H1 (cell line): ENCODE results near the gene FAM13C. TPM values are rescaled to one million over a fixed set of nuclear protein-coding genes. Genes with fewer than 3 reads are reported as not detected.

Experiments
- CTCF ChIA-PET: fragments of 300-600 bp; sonication (Branson Sonifier 250); formaldehyde crosslinking; loops from one replicate; lab custom pipeline; 2021; ENCODE audit not compliant: partially characterized antibody; lab: Charles Lee
- POLR2A ChIA-PET: fragments of 300-600 bp; sonication (Branson Sonifier 250); formaldehyde crosslinking; loops from one replicate; lab custom pipeline; 2021; ENCODE audit warnings: inconsistent platforms; ENCODE audit not compliant: partially characterized antibody; lab: Charles Lee
- DNase-seq, 2 experiments: peaks; one replicate each; pipeline versions ENCODE4 v3.0.0 to v3.0.0-alpha.2; 2010 to 2022; ENCODE audit warnings: low spot score in 2 of 2, low read depth in 1 of 2, mixed read lengths in 1 of 2
- FAIRE-seq: peaks from 2 replicates; lab custom pipeline; 2011; peaks lifted over from hg19 to GRCh38; lab: Jason Lieb, UNC
- H2AFZ ChIP-seq: 2 replicates; pipeline ENCODE4 v1.8.1; 2012; ENCODE audit warnings: low read length, inconsistent platforms
- H2AK5ac ChIP-seq: 2 replicates; pipeline ENCODE4 v1.6.1; 2013; ENCODE audit warnings: low read depth, low read length
- H2BK120ac ChIP-seq: replicated peaks from 2 replicates; pipeline ENCODE3; 2013; ENCODE audit warnings: low read depth, low read length, inconsistent platforms
- H2BK12ac ChIP-seq: 2 replicates; pipeline ENCODE4 v1.6.1; 2013; ENCODE audit warnings: low read depth, low read length
- H2BK15ac ChIP-seq: 2 replicates; pipeline ENCODE4 v1.6.1; 2013; ENCODE audit warnings: low read length
- H2BK20ac ChIP-seq: 2 replicates; pipeline ENCODE4 v1.6.1; 2013; ENCODE audit warnings: low read length
- H2BK5ac ChIP-seq: 2 replicates; pipeline ENCODE4 v1.6.1; 2013; ENCODE audit warnings: low read depth, low read length
- H3K14ac ChIP-seq: 2 replicates; pipeline ENCODE4 v1.6.1; 2013; ENCODE audit warnings: inconsistent platforms; ENCODE audit not compliant: insufficient read length
- H3K18ac ChIP-seq: 2 replicates; pipeline ENCODE4 v1.6.1; 2013; ENCODE audit warnings: low read length; ENCODE audit errors: extremely low read depth
- H3K23ac ChIP-seq: 2 replicates; pipeline ENCODE4 v1.6.1; 2013; ENCODE audit warnings: inconsistent platforms; ENCODE audit not compliant: insufficient read length
- H3K23me2 ChIP-seq: 2 replicates; pipeline ENCODE4 v1.6.1; 2013; ENCODE audit warnings: low read depth, low read length
- H3K27ac ChIP-seq: 2 replicates; pipeline ENCODE4 v1.6.1; 2011; ENCODE audit warnings: low read depth, low read length, inconsistent platforms
- H3K27me3 ChIP-seq, 4 experiments: replicated peaks in 1 of 4; 1 replicate in 1 of 4; 2 replicates in 3 of 4; pipeline versions ENCODE4 v1.6.1 to v1.8.1; 2011 to 2013; ENCODE audit warnings: low read length in 3 of 4, mild to moderate bottlenecking in 3 of 4, inconsistent platforms in 2 of 4, mixed read lengths in 2 of 4, moderate library complexity in 1 of 4; ENCODE audit not compliant: control insufficient read depth in 3 of 4, insufficient read depth in 3 of 4; ENCODE audit errors: extremely low read depth in 1 of 4
- H3K36me3 ChIP-seq, 4 experiments: 2 replicates each; pipeline versions ENCODE4 v1.6.1 to v1.8.1; 2011 to 2013; ENCODE audit warnings: mild to moderate bottlenecking in 4 of 4, low read length in 3 of 4, moderate library complexity in 2 of 4, control low read depth in 1 of 4, inconsistent platforms in 1 of 4; ENCODE audit not compliant: insufficient read depth in 4 of 4, control insufficient read depth in 2 of 4
- H3K4ac ChIP-seq: replicated peaks from 2 replicates; pipeline ENCODE3; 2013; ENCODE audit warnings: low read length, low read depth, mixed read lengths, inconsistent platforms; ENCODE audit not compliant: insufficient read length
- H3K4me1 ChIP-seq, 4 experiments: replicated peaks in 1 of 4; 1 replicate in 1 of 4; 2 replicates in 3 of 4; pipeline versions ENCODE4 v1.6.1 to v1.8.1; 2011 to 2013; ENCODE audit warnings: low read length in 3 of 4, inconsistent platforms in 2 of 4, mixed read lengths in 1 of 4; ENCODE audit not compliant: insufficient read depth in 4 of 4, control insufficient read depth in 3 of 4
- H3K4me2 ChIP-seq, 2 experiments: 2 replicates each; pipeline versions ENCODE4 v1.6.1 to v1.8.1; 2011 to 2013; ENCODE audit warnings: low read depth in 2 of 2, low read length in 2 of 2, control low read depth in 1 of 2, inconsistent platforms in 1 of 2, mild to moderate bottlenecking in 1 of 2; ENCODE audit not compliant: insufficient read depth in 1 of 2
- H3K4me3 ChIP-seq, 4 experiments: fragments of 200-600, 300-600 bp in 1 of 4; sonication (generic), shearing (Covaris generic), sonication (Bioruptor Twin) in 1 of 4; 2 replicates each; pipeline versions ENCODE4 v1.5.1 to v1.8.1; 2011 to 2016; ENCODE audit warnings: low read length in 4 of 4, low read depth in 3 of 4, control low read depth in 2 of 4, inconsistent platforms in 2 of 4, mild to moderate bottlenecking in 2 of 4, mixed read lengths in 1 of 4, moderate library complexity in 1 of 4; ENCODE audit not compliant: insufficient read depth in 2 of 4; ENCODE audit errors: extremely low read depth in 1 of 4
- H3K56ac ChIP-seq: replicated peaks from 2 replicates; pipeline ENCODE3; 2013; ENCODE audit warnings: low read depth, mild to moderate bottlenecking, mixed read lengths, low read length, inconsistent platforms; ENCODE audit not compliant: insufficient read length
- H3K79me1 ChIP-seq: 2 replicates; pipeline ENCODE4 v1.6.1; 2013; ENCODE audit warnings: low read depth, low read length, control low read depth
- H3K79me2 ChIP-seq, 2 experiments: 2 replicates each; pipeline versions ENCODE4 v1.6.1 to v1.8.1; 2012 to 2013; ENCODE audit warnings: low read length in 2 of 2, mild to moderate bottlenecking in 2 of 2, inconsistent platforms in 1 of 2; ENCODE audit not compliant: insufficient read depth in 2 of 2, control insufficient read depth in 1 of 2
- H3K9ac ChIP-seq, 4 experiments: replicated peaks in 1 of 4; 1 replicate in 1 of 4; 2 replicates in 3 of 4; pipeline versions ENCODE4 v1.6.1 to v1.8.1; 2011 to 2013; ENCODE audit warnings: low read depth in 3 of 4, low read length in 3 of 4, control low read depth in 2 of 4, mild to moderate bottlenecking in 2 of 4, moderate library complexity in 2 of 4, inconsistent platforms in 1 of 4; ENCODE audit errors: extremely low read depth in 1 of 4
- H3K9me3 ChIP-seq, 2 experiments: 2 replicates each; pipeline versions ENCODE4 v1.6.1 to v1.8.1; 2012 to 2013; ENCODE audit warnings: mild to moderate bottlenecking in 2 of 2, moderate library complexity in 2 of 2, control low read depth in 1 of 2, inconsistent platforms in 1 of 2, low read depth in 1 of 2, low read length in 1 of 2, mixed read lengths in 1 of 2; ENCODE audit not compliant: insufficient read depth in 2 of 2
- H4K20me1 ChIP-seq, 2 experiments: replicated peaks in 1 of 2; 2 replicates each; pipeline versions ENCODE3 to v1.8.1; 2011 to 2013; ENCODE audit warnings: inconsistent platforms in 2 of 2, low read length in 2 of 2, mild to moderate bottlenecking in 1 of 2; ENCODE audit not compliant: insufficient read depth in 2 of 2, control insufficient read depth in 1 of 2
- H4K5ac ChIP-seq: 2 replicates; pipeline ENCODE4 v1.6.1; 2013; ENCODE audit warnings: low read length, low read depth, mixed read lengths, inconsistent platforms; ENCODE audit not compliant: insufficient read length
- H4K8ac ChIP-seq: 2 replicates; pipeline ENCODE4 v1.8.0; 2013; ENCODE audit warnings: mild to moderate bottlenecking, moderate library complexity, low read length, inconsistent platforms; ENCODE audit not compliant: insufficient read depth; ENCODE audit errors: extremely low read depth
- H4K91ac ChIP-seq: replicated peaks from 2 replicates; pipeline ENCODE3; 2013; ENCODE audit warnings: low read length, mixed read lengths, inconsistent platforms; ENCODE audit not compliant: insufficient read length
- CTCF ChIP-seq, 3 experiments: IDR thresholded peaks; 1 replicate in 2 of 3; 2 replicates in 1 of 3; pipeline versions ENCODE4 v1.5.1 to v1.6.1; 2011; ENCODE audit warnings: low read length in 3 of 3, mild to moderate bottlenecking in 3 of 3, inconsistent platforms in 2 of 3, low read depth in 1 of 3, moderate library complexity in 1 of 3; ENCODE audit not compliant: insufficient read depth in 1 of 3; ENCODE audit errors: control extremely low read depth in 1 of 3
- HDAC2 ChIP-seq, 2 experiments: fragments of 300-600 bp in 1 of 2; sonication (generic) in 1 of 2; IDR thresholded peaks; 2 replicates each; pipeline ENCODE4 v1.6.1; 2011 to 2012; ENCODE audit warnings: low read depth in 2 of 2, low read length in 2 of 2, mild to moderate bottlenecking in 2 of 2, moderate library complexity in 2 of 2, borderline replicate concordance in 1 of 2, inconsistent platforms in 1 of 2
- JUN ChIP-seq: IDR thresholded peaks from 2 replicates; pipeline ENCODE4 v1.6.1; 2011; ENCODE audit warnings: low read depth, mild to moderate bottlenecking, improper control_type of control experiment, low read length
- JUND ChIP-seq: IDR thresholded peaks from 2 replicates; pipeline ENCODE4 v1.6.1; 2011; ENCODE audit warnings: mild to moderate bottlenecking, improper control_type of control experiment, low read length
- KDM5A ChIP-seq: fragments of 200-600 bp; IDR thresholded peaks from 2 replicates; pipeline ENCODE4 v1.7.1; 2012; ENCODE audit warnings: mild to moderate bottlenecking, low read length, inconsistent platforms, mixed read lengths
- PHF8 ChIP-seq: fragments of 200-600 bp; sonication (generic); conservative IDR thresholded peaks from 2 replicates; pipeline ENCODE4 v1.7.1; 2012; ENCODE audit warnings: low read depth, mild to moderate bottlenecking, inconsistent platforms, low read length, moderate library complexity
- POLR2A ChIP-seq, 2 experiments: IDR thresholded peaks; 1 replicate in 1 of 2; 2 replicates in 1 of 2; pipeline ENCODE4 v1.6.1; 2011; ENCODE audit warnings: low read depth in 2 of 2, low read length in 2 of 2, mild to moderate bottlenecking in 2 of 2; ENCODE audit errors: control extremely low read depth in 1 of 2
- POLR2AphosphoS5 ChIP-seq: IDR thresholded peaks from 2 replicates; pipeline ENCODE4 v1.6.1; 2011; ENCODE audit warnings: low read depth, low read length
- SUZ12 ChIP-seq: fragments of 200-600 bp; sonication (generic); IDR thresholded peaks from 2 replicates; pipeline ENCODE4 v1.6.1; 2012; ENCODE audit warnings: mild to moderate bottlenecking, inconsistent platforms, low read length, moderate library complexity, mixed read lengths
- WGBS, 2 experiments: shearing (Covaris generic) in 1 of 2; methylation state at CpG; one replicate each; pipeline versions ENCODE4 v1.1.6 to v1.1.7; 2013 to 2015; ENCODE audit warnings: low lambda C conversion rate in 2 of 2, mixed read lengths in 2 of 2, inconsistent platforms in 1 of 2, low coverage in 1 of 2, missing lambda C conversion rate in 1 of 2; ENCODE audit not compliant: insufficient replicate concordance in 2 of 2, insufficient coverage in 1 of 2, insufficient read length in 1 of 2; ENCODE audit errors: extremely low coverage in 1 of 2, missing lambda C conversion rate in 1 of 2; 5-methylcytosine and 5-hydroxymethylcytosine counted together
- polyA plus RNA-seq, 7 experiments: library from polyadenylated mRNA; depleted of rRNA in 3 of 7; stranded (reverse) in 5 of 7; unstranded in 2 of 7; fragments of >200 nt in 5 of 7; fragments of 200-250 nt in 2 of 7; gene quantifications; 1 replicate in 5 of 7; 2 replicates in 1 of 7; 4 replicates in 1 of 7; pipeline versions ENCODE4 v1.2.1 to v1.2.3, GENCODE V29; 2011 to 2013; ENCODE audit warnings: missing spikeins in 2 of 7, mixed read lengths in 2 of 7
- total RNA-seq: library from RNA; stranded (reverse); fragmentation: NEBNext Ultra II Directional; extraction: Animal tissue kit (Norgen Biotek cat#: 25700); gene quantifications from 2 replicates; pipeline ENCODE4 v1.2.1, GENCODE V29; 2021

FAM13C gene
- total and polyA plus RNA-seq, 2 of the 8 experiments (the other 6 are each of a cell fraction or from before 2014, with no cell fraction given): 0.56 to 0.62 TPM

DNA sequence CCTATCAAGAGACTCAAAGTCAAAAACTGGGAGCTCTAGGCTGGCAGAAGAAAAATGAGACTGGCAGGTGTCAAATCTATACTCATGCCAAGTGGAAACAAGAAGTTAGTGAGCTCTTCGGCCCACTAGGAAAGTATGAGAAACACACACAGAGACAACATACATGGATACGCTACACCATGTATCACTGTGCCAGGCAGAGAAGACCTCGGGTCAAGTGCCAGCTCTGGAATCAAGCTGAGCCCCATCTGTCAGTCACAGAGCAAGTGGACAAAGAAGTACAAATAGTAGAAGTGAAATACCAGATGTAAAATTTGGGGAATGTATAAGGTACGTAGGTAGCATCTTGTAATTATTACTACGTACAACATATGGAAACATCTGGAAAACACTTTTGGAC, 62.4 kb downstream of the FAM13C start:
- H2AFZ ChIP-seq: no peak overlapping the region
- no peaks in the 10 kb centered on the region for H3K79me2 ChIP-seq
- no peak for FAIRE-seq
- H3K9ac ChIP-seq: no peak overlapping the region
- no peak overlapping the region for H2AK5ac ChIP-seq
- H3K27ac ChIP-seq: no peak overlapping the region
- no peaks in the 10 kb centered on the region for H3K79me1 ChIP-seq
- no peak overlapping the region for H3K56ac ChIP-seq
- no peak overlapping the region for H2BK120ac ChIP-seq
- no peak overlapping the region for H3K4me3 ChIP-seq
- ChIA-PET CTCF (interaction anchor here (1.5 kb wide), 1 partner anchor 9 kb away, joined by 3 read pairs; no protein-coding TSS in a partner anchor), POLR2A (no interaction called here)
- no peaks in the 10 kb centered on the region for H3K27me3 ChIP-seq
- H3K23ac ChIP-seq: no peak overlapping the region
- H3K9me3 ChIP-seq: no peaks in the 10 kb centered on the region
- H4K8ac ChIP-seq: no peak overlapping the region
- no peaks in the 10 kb centered on the region for H3K4me1 ChIP-seq
- no peak overlapping the region for H3K4ac ChIP-seq
- WGBS, 2 experiments: 73% methylated on average over 5 of the region's 5 CpGs; no CpG with 5 or more reads in 1 of the 2 experiments
- no peak overlapping the region for H2BK20ac ChIP-seq
- no peaks in the 10 kb centered on the region for H3K23me2 ChIP-seq
- no peak overlapping the region for H2BK5ac ChIP-seq
- H2BK12ac ChIP-seq: no peak overlapping the region; the same call in 1 of the 2 replicates
- no peak overlapping the region for H4K91ac ChIP-seq
- H4K20me1 ChIP-seq: no peaks in the 10 kb centered on the region
- no peaks in the 10 kb centered on the region for H3K36me3 ChIP-seq
- no peak overlapping the region for H2BK15ac ChIP-seq
- no peak overlapping the region for H4K5ac ChIP-seq
- no peak for DNase-seq
- no peak for TF ChIP-seq JUN
- no peak for TF ChIP-seq HDAC2 (IDR thresholded peaks at IDR 0.05; ENCODE audit: borderline replicate concordance in 1 of 2, low read depth in 2 of 2, low read length in 2 of 2)
- no peak for TF ChIP-seq JUND
- no peak for TF ChIP-seq SUZ12
- no peak for TF ChIP-seq POLR2AphosphoS5
- TF ChIP-seq PHF8: no peak
- no peak for TF ChIP-seq POLR2A (IDR thresholded peaks at IDR 0.05; ENCODE audit: control extremely low read depth in 1 of 2, low read depth in 2 of 2, low read length in 2 of 2)
- TF ChIP-seq KDM5A: no peak
- TF ChIP-seq CTCF (IDR thresholded peaks at IDR 0.05; ENCODE audit: control extremely low read depth in 1 of 3, insufficient read depth in 1 of 3, low read depth in 1 of 3, low read length in 3 of 3): no peak
- TF ChIP-seq, all 59 proteins: peak for 0
- H3K4me2 ChIP-seq: no peak overlapping the region
- H3K18ac ChIP-seq: no peak overlapping the region
- no peak overlapping the region for H3K14ac ChIP-seq
